Measurements from ENCODE around the gene LRRK1. TPM values are rescaled to one million over a fixed set of nuclear protein-coding genes. Genes with fewer than 3 reads are reported as not detected.

The LRRK1 gene
- total and polyA plus RNA-seq, 2 of the 4 experiments (the other 2 are of a cell fraction) = 3.0 to 5.8 TPM

- in situ Hi-C loops (cut with MboI; ENCODE audit: low sequenced_read_pairs) (no loop called here), dilution Hi-C loops (cut with HindIII; ENCODE audit: low sequenced_read_pairs, unreplicated experiment) (no loop called here), intact Hi-C loops (cut with micrococcal nuclease) (no loop called here)
- no peak overlapping the region for H2AK5ac ChIP-seq (ENCODE audit: low read depth, low read length)
- no peak overlapping the region for H3K9ac ChIP-seq (ENCODE audit: low read depth, low read length)
- ATAC-seq (ENCODE audit: low read depth) (no peak), DNase-seq (no peak)
- no peak overlapping the region for H3K56ac ChIP-seq (ENCODE audit: extremely low read depth, insufficient read depth, low read length)
- no peak overlapping the region for H2AFZ ChIP-seq (replicated peaks; ENCODE audit: low read length, poor library complexity)
- H3K27me3 ChIP-seq (ENCODE audit: control insufficient read depth, insufficient read depth, low read length) = no peaks in the 10 kb centered on the region
- H3K79me1 ChIP-seq (ENCODE audit: low read depth in 1 of 2, low read length in 2 of 2) = no peaks in the 10 kb centered on the region; a peak in 1 of 4 replicates
- H2BK15ac ChIP-seq (ENCODE audit: low read depth, low read length) = no peak overlapping the region
- H4K91ac ChIP-seq (ENCODE audit: insufficient read depth, low read depth, low read length) = no peak overlapping the region
- H4K20me1 ChIP-seq (ENCODE audit: insufficient read depth, low read length) = no peaks in the 10 kb centered on the region
- peak overlapping the region; percentile 37; the same call in 1 of the 2 replicates for H2BK20ac ChIP-seq (ENCODE audit: low read depth, low read length)
- H3K36me3 ChIP-seq (ENCODE audit: control insufficient read depth, insufficient read depth, low read length) = no peaks in the 10 kb centered on the region; the same call in none of the 2 replicates
- CTCF ChIA-PET = no interaction called here
- no peak overlapping the region for H3K4me2 ChIP-seq (ENCODE audit: low read depth, low read length)
- H4K8ac ChIP-seq (ENCODE audit: low read depth in 2 of 2, low read length in 2 of 2) = no peak overlapping the region
- H3K23ac ChIP-seq (ENCODE audit: low read depth, low read length) = no peak overlapping the region
- no peak overlapping the region for H2BK120ac ChIP-seq (ENCODE audit: low read depth, low read length)
- peaks cover 4% of the 10 kb centered on the region; the same call in 1 of the 2 replicates for H3K9me1 ChIP-seq (ENCODE audit: insufficient read depth, low read length)
- H3K18ac ChIP-seq (ENCODE audit: low read depth, low read length) = no peak overlapping the region
- H3K27ac ChIP-seq (ENCODE audit: insufficient read depth, low read length) = no peak overlapping the region
- H3K4me3 ChIP-seq (ENCODE audit: insufficient read depth, low read depth, low read length) = no peak overlapping the region
- no peak overlapping the region for H2AK9ac ChIP-seq (replicated peaks; ENCODE audit: low read depth, low read length, poor library complexity)
- H3K14ac ChIP-seq (replicated peaks; ENCODE audit: low read depth, low read length) = no peak overlapping the region
- POLR2A ChIA-PET (ENCODE audit: unreplicated experiment) = no interaction called here
- H3K4ac ChIP-seq (ENCODE audit: low read depth, low read length) = 0 out of 2 replicates have a peak overlapping the region, but pooled peaks have one; percentile 16
- no TSS peak for BruUV-seq (replicated peaks)
- H4K5ac ChIP-seq (ENCODE audit: low read depth, low read length) = no peak overlapping the region
- 34% methylated on average over 3 of the region's 7 CpGs; no CpG with 5 or more reads in 1 of the 2 experiments for WGBS, 2 experiments (ENCODE audit: extremely low coverage in 2 of 2, insufficient read length in 1 of 2)
- H3K4me1 ChIP-seq (ENCODE audit: control insufficient read depth, insufficient read depth, low read length) = peaks cover 2% of the 10 kb centered on the region; the same call in 1 of the 2 replicates
- H2BK5ac ChIP-seq (ENCODE audit: low read depth, low read length, poor library complexity, severe bottlenecking) = no peak overlapping the region
- TF ChIP-seq CTCF (conservative IDR thresholded peaks at IDR 0.05; ENCODE audit: low read depth, low read length) = no peak
- TF ChIP-seq RAD21 (IDR thresholded peaks at IDR 0.05; ENCODE audit: low read length) = no peak
- no peak for TF ChIP-seq MAFK (IDR thresholded peaks at IDR 0.05; ENCODE audit: low read depth, low read length)
- TF ChIP-seq RCOR1 (IDR thresholded peaks at IDR 0.05; ENCODE audit: insufficient replicate concordance, low read length) = no peak
- TF ChIP-seq BHLHE40 (IDR thresholded peaks at IDR 0.05; ENCODE audit: low read depth, low read length) = no peak
- no peak for TF ChIP-seq ELK1 (IDR thresholded peaks at IDR 0.05; ENCODE audit: borderline replicate concordance, low read depth, low read length)
- TF ChIP-seq RFX5 (IDR thresholded peaks at IDR 0.05; ENCODE audit: low read depth, low read length) = no peak
- TF ChIP-seq MAZ (IDR thresholded peaks at IDR 0.05; ENCODE audit: borderline replicate concordance, low read depth, low read length) = no peak
- TF ChIP-seq USF2 (IDR thresholded peaks at IDR 0.05; ENCODE audit: low read depth, low read length) = no peak
- no peak for TF ChIP-seq NFE2L2 (IDR thresholded peaks at IDR 0.05; ENCODE audit: low read depth, low read length)
- TF ChIP-seq FOS (IDR thresholded peaks at IDR 0.05; ENCODE audit: low read depth, low read length) = no peak
- TF ChIP-seq CHD1 (IDR thresholded peaks at IDR 0.05; ENCODE audit: low read depth, low read length) = no peak
- TF ChIP-seq CEBPB (IDR thresholded peaks at IDR 0.05; ENCODE audit: low read depth, low read length) = no peak
- no peak for TF ChIP-seq SMC3 (IDR thresholded peaks at IDR 0.05; ENCODE audit: low read depth, low read length)
- TF ChIP-seq POLR2A (IDR thresholded peaks at IDR 0.05; ENCODE audit: low read depth, low read length) = no peak
- no peak for TF ChIP-seq MXI1 (IDR thresholded peaks at IDR 0.05; ENCODE audit: borderline replicate concordance, low read depth, low read length)
- H3K9me3 ChIP-seq (ENCODE audit: control insufficient read depth, insufficient read depth, low read length) = no peaks in the 10 kb centered on the region
These were observed 13.7 kb downstream of the LRRK1 start for GRCh38 chr15:100932676-100933348.
